ENCODE data around the gene GTSE1.

The GTSE1 gene

DNA sequence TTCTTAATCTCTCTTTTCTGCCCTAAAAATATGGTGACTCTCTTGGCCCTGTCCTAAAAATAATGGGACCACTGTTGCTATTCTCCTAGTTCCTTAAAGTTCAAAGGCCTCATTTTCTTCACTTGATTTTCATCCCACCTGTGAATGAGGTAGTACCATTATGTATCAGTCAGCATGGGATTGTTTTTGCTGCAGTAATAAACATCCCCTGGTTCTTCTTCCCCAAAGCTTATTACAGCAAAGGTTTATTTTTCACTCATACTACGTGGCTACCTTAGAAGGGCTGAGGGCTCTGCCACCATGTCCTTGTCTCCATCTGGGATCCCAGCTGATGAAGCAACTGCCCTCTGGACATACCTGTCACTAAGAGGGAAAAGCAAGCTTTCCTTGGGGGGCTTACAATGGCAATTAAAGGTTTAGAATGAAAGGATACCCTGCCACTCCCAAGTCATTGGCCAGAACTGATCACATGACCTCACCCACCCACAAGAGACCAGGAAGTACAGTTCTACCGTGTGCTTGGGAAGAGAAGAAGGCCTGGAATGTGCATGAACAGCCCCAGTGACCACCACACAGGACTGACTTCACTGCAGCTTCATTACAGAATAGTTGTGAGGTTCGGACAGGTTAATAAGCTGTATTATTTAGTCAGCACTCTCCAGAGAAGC lies 21.1 kb upstream of the GTSE1 start:
- DNase-seq (ENCODE audit: low read depth), result no peak

DNA sequence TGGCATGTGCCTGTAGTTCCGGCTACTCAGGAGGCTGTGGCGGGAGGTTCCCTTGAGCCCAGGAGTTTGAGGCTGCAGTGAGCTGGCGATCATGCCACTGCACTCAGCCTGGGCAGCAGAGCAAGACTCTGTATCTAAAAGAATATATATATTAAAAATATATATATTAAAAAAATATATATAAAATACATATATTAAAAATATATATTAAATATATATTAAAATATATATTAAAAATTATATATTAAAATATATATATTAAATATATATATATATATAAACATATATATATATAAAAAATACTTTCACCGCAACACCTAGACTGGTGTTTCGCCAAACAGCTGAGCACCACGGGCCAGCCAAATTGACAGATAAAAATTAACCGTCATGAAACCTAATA lies 20.1 kb upstream of the GTSE1 start:
- no peak for DNase-seq (ENCODE audit: low read depth)

DNA sequence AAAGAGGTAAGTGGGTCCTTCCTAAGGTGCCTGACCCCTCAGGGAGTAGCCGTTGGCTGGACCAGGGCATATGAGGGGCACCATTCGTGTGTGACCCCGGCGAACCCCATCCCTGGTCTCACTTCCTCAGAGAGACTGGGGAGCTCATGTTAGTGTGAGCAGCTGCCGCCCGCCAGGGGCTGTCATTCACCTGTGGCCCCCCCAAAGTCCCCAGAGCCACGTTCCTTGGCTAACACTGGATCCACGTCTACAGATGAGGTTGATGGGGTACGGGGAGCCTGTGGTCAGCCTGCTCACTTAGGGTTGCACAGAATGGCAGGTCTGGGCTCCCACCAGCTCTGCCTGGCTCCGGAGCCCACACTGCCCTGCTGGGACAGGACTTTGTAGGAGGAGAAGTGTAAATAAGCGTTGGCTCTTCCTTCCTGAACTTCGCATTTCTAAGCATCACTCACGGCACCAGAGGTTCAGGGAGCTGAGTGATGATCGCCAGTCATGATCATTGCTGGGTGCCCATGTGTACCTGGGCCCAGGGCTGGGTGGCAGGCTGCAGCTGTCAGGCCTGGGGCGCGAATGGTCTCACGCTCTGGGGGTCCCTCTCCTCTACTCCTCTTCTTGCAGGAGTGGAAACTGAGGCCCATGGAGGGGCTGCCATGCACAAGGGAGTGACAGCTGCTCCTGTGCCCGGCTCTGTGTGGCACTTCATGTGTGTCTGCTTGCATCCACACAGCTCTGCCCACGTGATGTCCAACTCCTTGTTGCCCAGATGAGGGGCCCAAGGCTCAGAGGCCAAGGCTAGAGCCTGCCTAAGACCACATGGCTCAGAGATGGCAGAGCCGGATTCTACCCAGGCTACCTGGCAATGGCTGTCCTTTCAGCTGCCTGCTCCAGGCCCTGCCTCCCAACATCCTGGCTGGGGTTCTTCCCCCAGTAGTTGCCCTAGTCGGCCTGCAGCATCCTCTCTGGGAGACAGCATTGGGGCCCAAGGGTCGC lies 17.7 kb upstream of the GTSE1 start:
- no peak for DNase-seq (ENCODE audit: low read depth)

DNA sequence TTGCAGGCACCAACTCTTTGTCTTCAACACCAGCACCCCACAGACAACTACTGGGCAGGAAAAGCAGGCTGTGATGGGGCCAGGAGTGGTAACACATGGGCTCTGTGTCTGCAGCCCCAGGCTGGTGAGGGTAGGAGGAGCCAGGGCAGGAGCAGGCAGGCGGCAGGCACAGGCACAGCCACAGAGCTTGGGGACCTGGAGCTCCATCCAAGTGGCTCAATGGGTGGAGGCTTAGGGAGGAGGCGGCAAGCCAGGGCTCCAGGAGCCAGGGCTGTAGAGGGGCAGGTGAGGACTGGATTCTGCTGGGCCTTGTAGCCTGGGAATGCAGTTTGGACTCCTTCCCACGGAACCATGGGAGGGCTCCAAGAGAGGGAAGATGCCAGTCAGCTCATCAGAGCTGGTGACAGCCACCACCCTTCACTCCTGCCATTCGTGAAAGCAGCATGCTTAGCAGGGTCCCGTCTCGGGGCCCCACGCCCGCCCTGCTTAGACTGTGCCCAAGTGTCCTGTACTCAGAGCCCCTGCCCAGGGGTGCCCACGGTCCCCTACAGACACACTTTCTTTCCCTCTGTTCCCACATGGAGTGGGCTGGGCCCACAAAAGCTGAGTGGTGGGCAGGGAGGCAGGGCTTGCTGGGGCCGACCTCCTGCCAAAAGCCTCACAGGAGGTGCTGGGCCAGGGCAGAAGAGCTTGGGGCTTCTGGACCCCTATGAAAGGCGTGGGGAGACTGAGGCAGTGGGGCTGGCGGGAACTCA lies 16.4 kb upstream of the GTSE1 start:
- DNase-seq (ENCODE audit: low read depth), result no peak

DNA sequence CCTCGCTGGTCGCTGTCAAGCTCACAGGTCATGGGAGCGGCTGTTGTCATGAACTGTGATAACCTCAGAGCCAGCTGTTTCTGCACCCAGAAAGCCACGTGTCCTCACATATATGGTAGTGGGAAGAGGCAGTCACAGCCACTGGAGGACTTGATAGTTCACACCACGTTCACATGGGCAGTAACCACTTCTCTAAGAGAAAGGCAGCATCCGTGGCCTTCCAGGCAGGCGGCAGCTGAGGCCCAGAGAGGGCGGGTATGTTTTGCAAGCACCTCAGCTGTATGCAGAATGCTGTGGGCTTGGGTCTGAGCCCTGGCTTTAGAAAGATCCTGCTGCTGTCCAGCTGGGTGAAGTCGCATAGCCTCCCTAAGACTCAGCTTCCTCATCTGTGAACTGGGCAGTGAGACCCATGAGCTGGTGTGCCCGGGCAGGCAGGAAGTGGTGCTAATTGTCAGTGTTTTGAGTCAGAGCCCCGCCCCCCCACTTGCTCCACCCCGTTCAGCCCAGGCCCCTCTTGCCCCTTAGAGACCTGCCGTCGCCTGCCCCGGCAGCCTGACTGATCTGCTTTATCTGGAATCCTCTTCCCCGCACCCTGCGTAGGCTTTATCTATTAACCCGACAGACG lies 15.6 kb upstream of the GTSE1 start:
- no peak for DNase-seq (ENCODE audit: low read depth)

DNA sequence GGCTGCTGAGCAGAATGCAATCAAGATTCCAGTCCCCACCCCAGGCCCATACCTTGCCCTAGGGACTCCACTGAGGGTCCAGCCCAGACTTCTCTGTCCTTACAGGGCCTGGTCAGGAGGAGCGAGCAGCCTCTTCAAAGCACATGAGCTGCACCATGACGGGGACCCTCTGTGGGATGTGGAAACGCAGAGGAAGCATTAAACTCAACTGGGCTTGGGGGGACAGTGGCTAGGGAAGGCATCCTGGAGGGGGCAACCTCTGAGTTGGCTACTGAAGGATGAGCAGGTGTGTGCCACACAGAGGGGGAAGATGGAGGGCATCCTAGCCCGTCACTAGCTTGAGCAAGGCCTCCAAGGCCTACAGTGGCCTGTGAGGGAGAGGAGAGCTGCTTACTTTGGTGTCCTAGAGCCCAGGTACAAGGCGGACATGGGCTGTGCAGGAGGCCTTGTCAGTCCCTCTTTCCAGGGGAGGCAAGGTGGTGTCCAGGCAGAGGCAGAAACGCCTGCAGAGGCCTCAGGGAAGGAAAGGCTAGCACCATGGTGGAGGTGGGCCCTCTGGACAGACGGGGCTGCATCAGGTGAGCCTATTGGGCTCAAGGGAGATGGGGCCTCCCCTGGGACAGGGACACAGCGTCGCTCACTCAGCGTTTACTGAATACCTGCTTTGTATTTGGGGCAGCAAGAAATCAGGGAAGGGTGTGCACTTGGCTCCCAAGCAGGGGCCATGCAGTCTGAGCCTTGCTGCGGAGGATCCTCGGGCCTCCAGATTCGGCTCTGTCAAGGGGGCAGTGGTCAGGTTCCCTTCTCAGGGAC lies 14.6 kb upstream of the GTSE1 start:
- DNase-seq (ENCODE audit: low read depth), result no peak

DNA sequence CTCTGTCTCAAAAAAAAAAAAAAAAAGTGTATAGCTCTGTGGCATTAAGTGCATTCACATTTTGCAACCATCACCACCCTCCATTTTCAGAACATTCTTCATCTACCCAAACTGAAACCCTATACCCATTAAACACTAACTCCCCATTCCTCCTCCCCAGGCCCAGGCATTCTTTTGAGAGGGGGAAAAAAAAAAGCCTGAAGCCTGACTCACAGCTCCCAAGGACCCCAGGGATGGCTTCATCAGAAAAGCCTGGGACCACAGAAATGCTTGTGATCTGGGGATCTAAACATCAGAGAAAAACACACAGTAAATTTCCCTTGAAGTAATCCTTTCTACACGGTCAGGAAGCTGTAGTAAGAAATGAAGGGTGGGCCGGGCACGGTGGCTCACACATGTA lies 10.7 kb upstream of the GTSE1 start:
- no peak for DNase-seq (ENCODE audit: low read depth)

DNA sequence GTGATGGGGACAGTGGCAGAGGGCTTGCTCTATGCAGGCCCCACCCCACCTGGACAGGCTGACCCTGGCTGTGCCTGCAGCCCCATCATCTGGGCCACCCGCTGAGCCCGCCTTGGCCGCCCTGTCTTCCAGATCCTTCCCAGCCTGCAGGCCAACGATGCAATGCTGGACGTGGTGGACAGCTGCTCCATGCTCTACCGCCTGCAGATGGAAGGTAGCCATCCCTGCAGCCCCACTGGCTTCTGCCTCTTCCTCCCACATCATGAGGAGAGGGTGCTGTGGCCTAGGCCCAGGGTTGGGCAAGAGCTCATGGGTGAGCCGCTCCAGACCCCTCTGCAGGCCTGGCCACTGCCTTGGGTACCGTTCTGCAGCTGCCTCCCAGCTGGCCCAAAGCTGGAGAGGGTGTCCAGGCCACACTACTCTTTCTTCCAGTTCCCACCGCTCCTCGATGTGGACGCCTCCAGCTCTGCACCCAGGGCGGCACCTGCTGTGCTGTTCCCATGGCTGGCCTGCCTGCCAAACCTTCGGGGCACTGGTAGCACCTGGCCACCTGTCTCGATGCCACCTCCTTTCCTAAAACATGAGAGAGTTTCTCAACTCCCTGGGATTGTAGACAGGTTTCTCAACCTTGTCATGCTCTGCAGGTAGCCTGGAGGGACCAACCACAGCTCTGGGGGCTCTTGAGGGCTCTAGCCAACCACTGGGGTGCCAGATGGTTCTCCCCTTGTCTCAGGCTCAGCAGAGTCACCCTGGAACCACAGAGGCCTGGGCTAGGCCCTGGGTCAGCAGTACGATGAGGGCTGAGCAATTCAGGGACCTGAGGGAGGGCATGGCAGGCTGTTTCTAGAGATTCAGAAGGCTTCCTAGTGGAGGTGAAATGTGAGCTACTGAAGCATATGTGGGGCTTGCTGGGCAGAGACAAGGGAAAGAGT lies 9.5 kb upstream of the GTSE1 start:
- no peak for DNase-seq (ENCODE audit: low read depth)

DNA sequence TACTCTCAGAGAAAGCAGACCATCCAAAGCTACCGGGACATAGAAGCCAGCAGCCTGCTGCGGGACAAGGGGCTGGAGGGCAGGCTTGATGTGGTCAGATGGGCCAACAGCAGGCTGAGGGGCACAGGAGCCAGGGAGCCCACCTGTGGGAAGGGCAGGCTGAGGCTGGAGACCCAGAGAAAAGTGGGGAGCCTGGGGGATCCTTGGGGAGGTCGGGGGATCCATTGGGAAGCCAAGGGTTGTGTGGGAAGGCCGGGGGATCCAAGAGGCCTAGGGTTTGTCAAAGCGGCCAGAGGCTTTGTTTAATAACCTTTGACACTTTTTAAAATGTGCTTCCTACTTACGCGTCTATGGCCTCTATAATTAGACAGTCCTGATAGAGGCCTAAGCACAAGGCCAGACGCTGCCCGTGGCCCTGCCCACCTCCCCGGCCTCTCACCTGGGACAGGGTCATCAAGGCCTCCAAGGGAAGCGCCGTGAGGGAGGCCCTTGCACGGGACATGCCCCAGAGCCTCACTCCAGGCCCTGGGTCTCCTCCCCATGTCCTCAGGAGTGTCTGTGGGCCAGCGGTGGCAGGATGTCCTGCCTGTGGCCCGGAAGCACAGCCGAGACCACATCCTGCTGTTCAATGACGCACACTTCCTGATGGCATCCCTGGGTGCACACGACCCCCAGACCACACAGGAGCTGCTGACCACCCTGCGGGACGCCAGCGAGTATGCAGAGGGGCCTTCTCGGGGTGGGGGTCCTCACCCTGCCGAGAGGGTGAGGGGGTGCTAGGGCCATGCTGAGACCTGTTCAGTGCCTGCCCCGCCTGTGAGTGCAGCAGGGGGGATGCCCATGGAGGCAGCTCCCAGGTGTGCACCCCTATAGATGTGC lies 8.6 kb upstream of the GTSE1 start:
- no peak for DNase-seq (ENCODE audit: low read depth)

DNA sequence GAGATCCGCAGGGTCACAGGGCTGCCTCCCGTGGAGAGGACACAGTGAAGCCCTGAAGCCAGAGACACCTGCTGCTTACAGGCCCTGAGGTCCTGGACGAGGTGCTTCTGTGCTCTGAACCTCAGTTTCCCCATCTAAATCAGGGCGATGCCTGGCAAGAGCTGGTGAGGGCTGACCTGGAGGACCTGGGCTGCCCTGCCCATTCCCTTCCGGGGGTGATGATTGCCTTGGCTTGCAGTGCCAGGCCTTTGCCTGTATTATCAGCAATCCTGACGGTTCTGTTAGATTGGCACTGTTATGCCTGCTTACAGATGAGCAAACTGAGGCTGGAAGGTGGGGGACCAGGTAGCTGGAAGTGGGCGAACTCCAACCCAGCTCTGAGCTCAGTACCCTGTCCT lies 7.8 kb upstream of the GTSE1 start:
- DNase-seq (ENCODE audit: low read depth), result no peak

DNA sequence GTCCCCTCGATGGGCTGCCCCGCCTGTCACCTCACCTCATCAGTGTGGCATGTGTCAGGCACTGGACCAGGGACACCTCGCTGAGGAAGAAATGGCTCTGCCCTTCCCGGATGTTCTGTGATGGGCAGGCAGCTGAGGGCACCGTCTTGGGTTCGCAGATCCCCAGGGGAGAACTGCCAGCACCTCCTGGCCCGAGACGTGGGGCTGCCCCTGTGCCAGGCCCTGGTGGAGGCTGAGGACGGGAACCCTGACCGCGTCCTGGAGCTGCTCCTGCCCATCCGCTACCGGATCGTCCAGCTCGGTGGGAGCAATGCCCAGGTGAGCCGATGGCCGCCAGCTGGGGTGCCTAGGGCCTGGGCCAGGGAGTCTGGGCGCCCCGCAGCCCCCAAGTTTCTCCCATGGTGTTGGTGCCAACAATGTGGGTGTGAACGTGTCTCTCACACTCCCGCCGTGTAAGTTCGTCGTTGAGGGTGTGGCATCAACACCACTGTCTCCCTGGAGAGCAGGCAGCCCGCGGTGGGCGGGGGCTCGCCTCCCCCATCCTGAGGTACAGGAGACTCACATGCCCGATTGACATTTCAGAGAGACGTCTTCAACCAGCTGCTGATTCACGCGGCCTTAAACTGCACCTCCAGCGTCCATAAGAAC lies 7.3 kb upstream of the GTSE1 start:
- DNase-seq (ENCODE audit: low read depth), result no peak

DNA sequence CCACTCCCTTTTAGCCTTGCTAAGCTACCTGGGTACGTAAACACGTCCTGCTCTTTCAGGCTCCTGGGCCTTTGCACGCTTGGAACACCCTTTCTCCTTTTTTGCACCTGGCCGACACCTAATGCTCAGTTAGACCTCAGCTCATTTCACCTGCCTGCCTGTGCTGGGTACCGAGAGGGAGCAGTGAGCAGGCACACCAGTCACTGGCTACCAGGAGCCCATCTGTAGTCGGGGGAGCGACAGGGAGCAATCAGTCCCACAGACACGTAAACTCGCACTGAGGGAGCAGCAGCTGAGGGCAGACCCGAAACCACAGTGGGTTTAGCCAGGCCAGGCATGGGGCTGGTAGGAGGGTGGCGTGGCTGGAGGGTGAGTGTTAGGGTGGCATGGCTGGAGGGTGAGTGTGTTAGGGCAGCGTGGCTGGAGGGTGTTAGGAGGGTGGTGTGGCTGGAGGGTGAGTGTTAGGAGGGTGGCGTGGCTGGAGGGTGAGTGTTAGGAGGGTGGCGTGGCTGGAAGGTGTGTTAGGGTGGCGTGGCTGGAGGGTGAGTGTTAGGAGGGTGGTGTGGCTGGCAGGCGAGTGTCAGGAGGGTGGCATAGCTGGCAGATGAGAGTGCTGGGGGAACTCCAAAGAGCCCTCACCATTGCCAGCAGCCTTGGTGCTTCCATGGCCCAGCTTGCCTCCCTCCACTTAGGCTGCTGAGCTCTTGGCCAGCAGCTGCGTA lies 6.4 kb upstream of the GTSE1 start:
- no peak for DNase-seq (ENCODE audit: low read depth)

DNA sequence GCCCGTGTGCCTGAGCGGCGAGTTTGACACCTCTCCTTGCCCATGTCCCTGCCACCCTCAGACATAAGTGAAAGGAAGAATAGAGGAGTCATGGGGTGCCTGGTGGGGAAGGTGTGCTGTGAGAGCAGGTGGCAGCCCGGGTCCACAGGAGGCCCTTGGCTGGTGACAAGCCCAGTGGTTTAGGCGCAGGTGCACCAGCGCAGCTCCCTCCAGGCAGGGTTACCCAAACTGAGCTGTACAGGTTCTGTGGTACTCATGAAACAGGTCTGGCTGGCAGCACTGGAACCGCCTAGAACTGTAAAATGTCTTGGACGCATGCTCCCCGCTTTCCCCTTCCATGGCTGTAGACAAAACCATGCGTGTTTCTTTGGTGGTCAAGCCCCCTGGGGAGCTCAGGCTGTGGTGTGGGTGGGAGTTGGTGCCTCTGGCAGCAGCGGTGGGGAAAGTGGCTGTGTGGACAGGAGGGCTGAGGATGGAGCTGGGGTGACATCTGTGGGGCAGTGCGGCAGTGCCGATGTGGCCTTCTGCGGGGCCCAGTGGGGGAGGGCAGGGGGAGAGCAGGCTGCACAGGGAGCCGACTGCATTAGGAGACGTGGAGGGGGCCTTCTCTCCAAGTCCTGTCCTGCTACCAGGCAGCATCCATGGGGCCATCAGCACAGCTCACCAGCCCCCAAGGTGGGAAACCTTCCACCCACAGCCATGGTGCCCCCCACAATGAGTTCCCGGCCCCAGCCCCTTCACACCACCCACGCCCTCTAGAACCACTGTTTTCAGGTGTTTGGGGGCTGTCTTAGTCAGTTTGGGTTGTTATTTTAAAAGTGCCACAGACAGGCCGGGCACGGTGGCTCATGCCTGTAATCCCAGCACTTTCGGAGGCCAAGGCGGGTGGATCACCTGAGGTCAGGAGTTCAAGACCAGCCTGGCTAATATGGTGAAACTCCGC lies 5.6 kb upstream of the GTSE1 start:
- DNase-seq (ENCODE audit: low read depth), result no peak

DNA sequence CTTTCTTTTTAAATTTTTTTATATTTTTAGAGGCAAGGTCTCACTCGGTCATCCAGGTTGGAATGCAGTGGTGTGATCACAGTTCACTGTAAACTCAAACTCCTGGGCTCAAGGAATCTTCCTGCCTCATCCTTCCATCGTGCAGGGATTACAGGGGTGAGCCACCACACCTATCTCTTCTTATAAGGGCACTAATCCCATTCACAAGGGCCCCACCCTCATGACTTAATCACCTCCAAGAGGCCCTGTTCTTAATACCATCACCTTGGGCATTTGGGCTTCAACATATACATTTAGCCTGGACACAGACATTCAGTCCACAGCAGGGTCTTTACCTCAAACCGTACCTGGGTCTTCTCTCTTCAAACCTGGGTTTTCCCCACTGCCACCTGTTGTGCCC lies 4.5 kb upstream of the GTSE1 start:
- no peak for DNase-seq (ENCODE audit: low read depth)

DNA sequence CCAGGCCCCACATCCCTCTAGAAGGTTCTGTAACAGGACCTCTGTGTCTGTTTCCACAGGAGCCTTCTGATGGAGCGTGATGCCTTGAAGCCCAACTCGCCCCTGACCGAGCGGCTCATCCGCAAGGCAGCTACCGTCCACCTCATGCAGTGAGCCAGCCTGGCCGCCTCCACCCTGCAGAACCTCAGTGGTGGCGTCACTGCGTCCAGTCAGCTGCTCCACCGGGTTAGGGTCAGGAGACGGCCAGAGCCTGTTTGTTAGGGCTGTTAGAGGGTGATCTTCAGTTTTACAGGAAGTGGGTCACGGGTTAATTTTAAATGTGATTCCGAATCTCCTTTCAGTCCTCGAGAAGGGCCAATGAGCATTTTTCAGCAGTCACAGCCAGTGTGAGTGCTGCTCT lies 3.9 kb upstream of the GTSE1 start:
- no peak for DNase-seq (ENCODE audit: low read depth)

DNA sequence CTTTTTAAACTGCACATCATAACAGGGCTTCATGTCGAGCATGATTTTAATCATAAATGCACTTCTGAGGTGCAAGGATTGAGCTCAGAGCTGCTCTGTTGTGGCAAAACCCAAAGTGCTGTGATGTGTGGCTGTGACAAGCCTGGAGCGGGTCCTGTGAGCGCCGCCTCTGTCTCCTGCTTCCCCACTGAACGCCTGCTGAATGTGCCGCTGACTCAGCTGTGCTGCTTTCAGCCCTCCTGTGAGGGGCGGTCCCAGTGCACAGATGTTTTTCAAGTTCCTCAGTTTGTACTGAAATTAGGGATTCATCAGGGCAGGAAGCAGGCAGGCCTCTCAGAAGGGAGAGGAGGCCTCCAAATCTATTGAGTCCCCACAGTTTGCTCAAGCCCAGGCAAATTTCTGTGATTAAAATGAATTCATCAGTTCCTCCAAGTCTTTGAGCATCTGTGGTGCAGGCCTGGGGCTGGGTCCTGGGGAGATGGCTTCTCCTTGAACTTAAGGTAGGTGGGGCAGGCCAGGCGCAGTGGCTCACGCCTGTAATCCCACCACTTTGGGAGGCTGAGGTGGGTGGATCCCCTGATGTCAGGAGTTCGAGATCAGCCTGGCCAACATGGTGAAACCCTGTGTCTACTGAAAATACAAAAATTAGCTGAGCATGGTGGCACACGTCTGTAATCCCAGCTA lies 3.0 kb upstream of the GTSE1 start:
- DNase-seq (ENCODE audit: low read depth), result peak; percentile 62

All from GM04504 (cell line).